Measurements from ENCODE around the gene CHST11. TPM values are rescaled to one million over a fixed set of nuclear protein-coding genes. Genes with fewer than 3 reads are reported as not detected.

CHST11 gene
- total and polyA plus RNA-seq, 10 of the 15 experiments (the other 5 are each of a cell fraction or from before 2014, with no cell fraction given), result 1.9 to 38.1 (median 17.2) TPM

DNA sequence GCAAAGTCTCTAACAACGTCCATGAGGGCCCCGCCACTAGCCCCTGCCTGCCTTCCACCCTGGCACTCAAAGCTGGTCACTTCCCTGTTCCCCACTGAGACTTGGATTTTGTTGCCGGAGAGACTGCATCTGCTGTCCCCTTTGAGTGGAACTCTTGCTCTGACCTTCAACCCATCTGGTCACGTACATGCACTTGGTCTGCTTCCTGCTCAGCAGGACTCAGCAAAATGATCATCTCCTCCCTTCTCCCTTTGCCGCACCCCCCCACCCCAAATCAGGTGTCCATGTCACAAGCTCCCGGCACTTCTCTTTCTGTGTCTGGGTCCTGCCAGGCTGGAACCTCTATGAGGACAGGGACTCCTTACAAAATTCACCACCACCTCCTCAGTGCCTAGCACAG is 180.9 kb downstream of the CHST11 start (continued):
- TF ChIP-seq, protein P1, sequence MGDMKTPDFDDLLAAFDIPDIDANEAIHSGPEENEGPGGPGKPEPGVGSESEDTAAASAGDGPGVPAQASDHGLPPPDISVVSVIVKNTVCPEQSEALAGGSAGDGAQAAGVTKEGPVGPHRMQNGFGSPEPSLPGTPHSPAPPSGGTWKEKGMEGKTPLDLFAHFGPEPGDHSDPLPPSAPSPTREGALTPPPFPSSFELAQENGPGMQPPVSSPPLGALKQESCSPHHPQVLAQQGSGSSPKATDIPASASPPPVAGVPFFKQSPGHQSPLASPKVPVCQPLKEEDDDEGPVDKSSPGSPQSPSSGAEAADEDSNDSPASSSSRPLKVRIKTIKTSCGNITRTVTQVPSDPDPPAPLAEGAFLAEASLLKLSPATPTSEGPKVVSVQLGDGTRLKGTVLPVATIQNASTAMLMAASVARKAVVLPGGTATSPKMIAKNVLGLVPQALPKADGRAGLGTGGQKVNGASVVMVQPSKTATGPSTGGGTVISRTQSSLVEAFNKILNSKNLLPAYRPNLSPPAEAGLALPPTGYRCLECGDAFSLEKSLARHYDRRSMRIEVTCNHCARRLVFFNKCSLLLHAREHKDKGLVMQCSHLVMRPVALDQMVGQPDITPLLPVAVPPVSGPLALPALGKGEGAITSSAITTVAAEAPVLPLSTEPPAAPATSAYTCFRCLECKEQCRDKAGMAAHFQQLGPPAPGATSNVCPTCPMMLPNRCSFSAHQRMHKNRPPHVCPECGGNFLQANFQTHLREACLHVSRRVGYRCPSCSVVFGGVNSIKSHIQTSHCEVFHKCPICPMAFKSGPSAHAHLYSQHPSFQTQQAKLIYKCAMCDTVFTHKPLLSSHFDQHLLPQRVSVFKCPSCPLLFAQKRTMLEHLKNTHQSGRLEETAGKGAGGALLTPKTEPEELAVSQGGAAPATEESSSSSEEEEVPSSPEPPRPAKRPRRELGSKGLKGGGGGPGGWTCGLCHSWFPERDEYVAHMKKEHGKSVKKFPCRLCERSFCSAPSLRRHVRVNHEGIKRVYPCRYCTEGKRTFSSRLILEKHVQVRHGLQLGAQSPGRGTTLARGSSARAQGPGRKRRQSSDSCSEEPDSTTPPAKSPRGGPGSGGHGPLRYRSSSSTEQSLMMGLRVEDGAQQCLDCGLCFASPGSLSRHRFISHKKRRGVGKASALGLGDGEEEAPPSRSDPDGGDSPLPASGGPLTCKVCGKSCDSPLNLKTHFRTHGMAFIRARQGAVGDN (IDR thresholded peaks at IDR 0.05), result no peak
- no peak for TF ChIP-seq SRF (IDR thresholded peaks at IDR 0.05; ENCODE audit: low read depth in 2 of 2, low read length in 2 of 2)
- no peak for TF ChIP-seq CBX5 (IDR thresholded peaks at IDR 0.05; ENCODE audit: low read depth)
- no peak for TF ChIP-seq POLR2A (IDR thresholded peaks at IDR 0.05; ENCODE audit: low read depth, low read length)
- no peak for TF ChIP-seq NFYB (IDR thresholded peaks at IDR 0.05; ENCODE audit: insufficient read depth, low read depth, low read length)

DNA sequence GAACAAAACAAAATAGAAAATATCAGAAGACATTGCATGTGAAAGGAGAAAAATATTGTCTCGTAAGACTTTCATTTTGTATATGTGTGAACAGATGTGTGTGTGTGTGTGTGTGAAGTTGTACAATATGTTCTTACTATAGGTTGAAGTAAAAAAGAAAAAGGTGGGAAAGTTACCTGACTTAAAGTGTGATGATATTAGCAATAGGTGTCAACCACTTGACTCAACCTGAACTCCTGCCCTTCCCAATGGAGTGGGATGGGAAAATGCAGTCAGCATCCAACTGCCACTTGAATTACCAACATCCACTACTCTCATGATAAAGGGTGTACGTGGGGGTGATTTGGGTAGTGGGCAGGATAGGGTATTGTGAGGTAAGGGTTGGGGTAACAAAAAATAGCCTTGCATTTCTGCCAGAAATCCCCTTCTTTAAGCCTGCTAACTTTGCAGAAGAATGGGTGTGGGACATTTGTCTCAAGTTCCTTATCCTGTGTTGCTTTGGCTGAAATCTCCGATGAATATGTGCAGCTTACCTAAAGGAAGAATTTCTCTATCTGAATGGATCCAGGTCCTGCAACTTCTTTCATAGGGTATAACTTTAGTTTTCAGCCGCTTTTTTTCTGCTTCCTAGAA is 181.6 kb downstream of the CHST11 start:
- 96% methylated on average over 4 of the region's 4 CpGs for WGBS (ENCODE audit: insufficient coverage, insufficient replicate concordance, low lambda C conversion rate, missing lambda C conversion rate)
- no peak overlapping the region for H3K4me3 ChIP-seq
- peak; percentile 35 for FAIRE-seq
- POLR2A ChIA-PET, result interaction anchor here (0.6 to 1.6 kb wide), 2 partner anchors 18 to 22 kb away, joined by 3 read pairs; no protein-coding TSS in a partner anchor
- in situ Hi-C loops (cut with MboI) (no loop called here), intact Hi-C loops (cut with micrococcal nuclease; ENCODE audit: unreplicated experiment) (no loop called here)
- H3K79me2 ChIP-seq (ENCODE audit: control insufficient read depth, insufficient read depth, low read length), result peaks cover 15% of the 10 kb centered on the region
- no peak overlapping the region for H3K9ac ChIP-seq (ENCODE audit: control insufficient read depth, insufficient read depth, low read length)
- no peak overlapping the region for H3K4me2 ChIP-seq (ENCODE audit: control insufficient read depth, insufficient read depth)
- no peak for DNase-seq (ENCODE audit: low read depth, low spot score)
- H3K27me3 ChIP-seq (replicated peaks in 1 of 2; ENCODE audit: control insufficient read depth in 2 of 2, insufficient read depth in 2 of 2, low read length in 1 of 2), result no peaks in the 10 kb centered on the region
- no peak for ATAC-seq
- CTCF ChIA-PET, result interaction anchor here (1.7 to 2.4 kb wide), 2 partner anchors 14 to 257 kb away, joined by 5 to 11 read pairs; no protein-coding TSS in a partner anchor
- H3K4me1 ChIP-seq (ENCODE audit: control insufficient read depth, insufficient read depth, low read length), result peaks cover 28% of the 10 kb centered on the region
- BruUV-seq (replicated peaks), result no TSS peak
- no peak overlapping the region for H3K27ac ChIP-seq (ENCODE audit: control insufficient read depth, insufficient read depth)
- RAD21 ChIA-PET (ENCODE audit: unreplicated experiment), result interaction anchor here (0.6 to 2.0 kb wide), 7 partner anchors 27 to 256 kb away, joined by 3 to 7 read pairs (median 3); no protein-coding TSS in a partner anchor
- no peaks in the 10 kb centered on the region for H4K20me1 ChIP-seq (ENCODE audit: control insufficient read depth, insufficient read depth)
- SMC1A ChIA-PET (ENCODE audit: uncharacterized antibody, unreplicated experiment), result interaction anchor here (1.0 to 2.8 kb wide), 10 partner anchors 8 to 179 kb away, joined by 3 to 11 read pairs (median 4); no protein-coding TSS in a partner anchor
- peaks cover 2 to 8% of the 10 kb centered on the region in 2 experiments; a peak in 3 of 4 replicates for H3K36me3 ChIP-seq (ENCODE audit: control insufficient read depth in 2 of 2, insufficient read depth in 2 of 2, low read length in 1 of 2)
- H3K9me3 ChIP-seq (replicated peaks; ENCODE audit: control insufficient read depth, insufficient read depth, low read length), result peaks cover 16% of the 10 kb centered on the region
- no peak overlapping the region for H2AFZ ChIP-seq (ENCODE audit: control insufficient read depth, low read depth, low read length)
- TF ChIP-seq POU2F2 (IDR thresholded peaks at IDR 0.05; ENCODE audit: borderline replicate concordance, low read depth, low read length), result no peak
- TF ChIP-seq NR2F1 (conservative IDR thresholded peaks at IDR 0.05), result peak; percentile 28; the same call in 1 of the 2 replicates
- TF ChIP-seq, protein P2, sequence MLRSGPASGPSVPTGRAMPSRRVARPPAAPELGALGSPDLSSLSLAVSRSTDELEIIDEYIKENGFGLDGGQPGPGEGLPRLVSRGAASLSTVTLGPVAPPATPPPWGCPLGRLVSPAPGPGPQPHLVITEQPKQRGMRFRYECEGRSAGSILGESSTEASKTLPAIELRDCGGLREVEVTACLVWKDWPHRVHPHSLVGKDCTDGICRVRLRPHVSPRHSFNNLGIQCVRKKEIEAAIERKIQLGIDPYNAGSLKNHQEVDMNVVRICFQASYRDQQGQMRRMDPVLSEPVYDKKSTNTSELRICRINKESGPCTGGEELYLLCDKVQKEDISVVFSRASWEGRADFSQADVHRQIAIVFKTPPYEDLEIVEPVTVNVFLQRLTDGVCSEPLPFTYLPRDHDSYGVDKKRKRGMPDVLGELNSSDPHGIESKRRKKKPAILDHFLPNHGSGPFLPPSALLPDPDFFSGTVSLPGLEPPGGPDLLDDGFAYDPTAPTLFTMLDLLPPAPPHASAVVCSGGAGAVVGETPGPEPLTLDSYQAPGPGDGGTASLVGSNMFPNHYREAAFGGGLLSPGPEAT (IDR thresholded peaks at IDR 0.05; ENCODE audit: low read depth), result peak; percentile 75
- TF ChIP-seq, protein P3, sequence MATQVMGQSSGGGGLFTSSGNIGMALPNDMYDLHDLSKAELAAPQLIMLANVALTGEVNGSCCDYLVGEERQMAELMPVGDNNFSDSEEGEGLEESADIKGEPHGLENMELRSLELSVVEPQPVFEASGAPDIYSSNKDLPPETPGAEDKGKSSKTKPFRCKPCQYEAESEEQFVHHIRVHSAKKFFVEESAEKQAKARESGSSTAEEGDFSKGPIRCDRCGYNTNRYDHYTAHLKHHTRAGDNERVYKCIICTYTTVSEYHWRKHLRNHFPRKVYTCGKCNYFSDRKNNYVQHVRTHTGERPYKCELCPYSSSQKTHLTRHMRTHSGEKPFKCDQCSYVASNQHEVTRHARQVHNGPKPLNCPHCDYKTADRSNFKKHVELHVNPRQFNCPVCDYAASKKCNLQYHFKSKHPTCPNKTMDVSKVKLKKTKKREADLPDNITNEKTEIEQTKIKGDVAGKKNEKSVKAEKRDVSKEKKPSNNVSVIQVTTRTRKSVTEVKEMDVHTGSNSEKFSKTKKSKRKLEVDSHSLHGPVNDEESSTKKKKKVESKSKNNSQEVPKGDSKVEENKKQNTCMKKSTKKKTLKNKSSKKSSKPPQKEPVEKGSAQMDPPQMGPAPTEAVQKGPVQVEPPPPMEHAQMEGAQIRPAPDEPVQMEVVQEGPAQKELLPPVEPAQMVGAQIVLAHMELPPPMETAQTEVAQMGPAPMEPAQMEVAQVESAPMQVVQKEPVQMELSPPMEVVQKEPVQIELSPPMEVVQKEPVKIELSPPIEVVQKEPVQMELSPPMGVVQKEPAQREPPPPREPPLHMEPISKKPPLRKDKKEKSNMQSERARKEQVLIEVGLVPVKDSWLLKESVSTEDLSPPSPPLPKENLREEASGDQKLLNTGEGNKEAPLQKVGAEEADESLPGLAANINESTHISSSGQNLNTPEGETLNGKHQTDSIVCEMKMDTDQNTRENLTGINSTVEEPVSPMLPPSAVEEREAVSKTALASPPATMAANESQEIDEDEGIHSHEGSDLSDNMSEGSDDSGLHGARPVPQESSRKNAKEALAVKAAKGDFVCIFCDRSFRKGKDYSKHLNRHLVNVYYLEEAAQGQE (IDR thresholded peaks at IDR 0.05; ENCODE audit: low read depth, low read length), result no peak
- peak; percentile 39; the same call in 1 of the 2 replicates for TF ChIP-seq NBN (IDR thresholded peaks at IDR 0.05)
- 0 out of 2 replicates have a peak, but pooled peaks have one; percentile 35 for TF ChIP-seq GATAD2B (conservative IDR thresholded peaks at IDR 0.05; ENCODE audit: low read depth)
- TF ChIP-seq HDAC6 (IDR thresholded peaks at IDR 0.05; ENCODE audit: unreplicated experiment), result no peak
- TF ChIP-seq RELA (IDR thresholded peaks at IDR 0.05; ENCODE audit: borderline replicate concordance, partially characterized antibody), result peak; percentile 14
